K562 (cell line): ENCODE measurements around the gene SLC24A3. TPM values are rescaled to one million over a fixed set of nuclear protein-coding genes. Genes with fewer than 3 reads are reported as not detected.

Experiments
- ATAC-seq: fragments of 200-7000 bp; cut with Tn5 transposase; 3 replicates; pipeline ENCODE4 v1.9.1; 2020; ENCODE audit warnings: moderate library complexity
- BruUV-seq: library from RNA; stranded (reverse); fragments of 400-500 nt; replicated peaks from 2 replicates; lab custom pipeline; 2021; lab: Mats Ljungman, UMichigan
- CTCF ChIA-PET: fragments of 300-600 bp; formaldehyde crosslinking; extraction: SDS; loops from one replicate; lab custom pipeline; 2021; ENCODE audit warnings: low intra/inter-chr PET ratio; lab: Yijun Ruan, JAX
- POLR2A ChIA-PET: fragments of 300-600, 350-650 bp; sonication (Branson Sonifier 250); formaldehyde crosslinking; extraction: SDS; loops from one replicate; lab custom pipeline; 2021; ENCODE audit warnings: antibody characterized with exemption, inconsistent platforms; lab: Yijun Ruan, JAX
- DNase-seq, 4 experiments: peaks; one replicate each; pipeline versions ENCODE4 v3.0.0 to v3.0.0-alpha.2; 2011 to 2018; ENCODE audit warnings: low spot score in 3 of 4, mixed read lengths in 3 of 4; ENCODE audit errors: extremely low read depth in 1 of 4
- FAIRE-seq: peaks from 2 replicates; lab custom pipeline; 2011; peaks lifted over from hg19 to GRCh38; lab: Jason Lieb, UNC
- H2AFZ ChIP-seq: 2 replicates; pipeline ENCODE4 v1.6.0; 2011; ENCODE audit warnings: low read depth, low read length, control low read depth, inconsistent platforms
- H3K27ac ChIP-seq: fragments of 200-600 bp; 3 replicates; pipeline ENCODE4 v1.8.0; 2011; ENCODE audit warnings: low read depth, mild to moderate bottlenecking, control low read depth, inconsistent platforms, low read length, moderate library complexity, mixed read lengths; ENCODE audit errors: extremely low read depth
- H3K27me3 ChIP-seq, 2 experiments: fragments of 300-600 bp in 1 of 2; 2 replicates in 1 of 2; 3 replicates in 1 of 2; pipeline versions ENCODE4 v1.6.0 to v1.8.0; 2011; ENCODE audit warnings: inconsistent platforms in 2 of 2, low read length in 2 of 2, mild to moderate bottlenecking in 1 of 2, mixed read lengths in 1 of 2, moderate library complexity in 1 of 2; ENCODE audit not compliant: control insufficient read depth in 2 of 2, insufficient read depth in 2 of 2
- H3K36me3 ChIP-seq: fragments of 300-600 bp; 3 replicates; pipeline ENCODE4 v1.8.0; 2011; ENCODE audit warnings: mild to moderate bottlenecking, low read length, inconsistent platforms; ENCODE audit not compliant: control insufficient read depth, insufficient read depth
- H3K4me1 ChIP-seq, 2 experiments: fragments of 200-600 bp in 1 of 2; replicated peaks in 1 of 2; 2 replicates in 1 of 2; 3 replicates in 1 of 2; pipeline versions ENCODE4 v1.5.1 to v1.8.0; 2011; ENCODE audit warnings: inconsistent platforms in 2 of 2, low read length in 2 of 2, mild to moderate bottlenecking in 1 of 2, mixed read lengths in 1 of 2, moderate library complexity in 1 of 2; ENCODE audit not compliant: control insufficient read depth in 2 of 2, insufficient read depth in 2 of 2
- H3K4me2 ChIP-seq: 2 replicates; pipeline ENCODE4 v1.6.1; 2011; ENCODE audit warnings: low read length, control low read depth, inconsistent platforms, mixed read lengths; ENCODE audit not compliant: insufficient read depth
- H3K4me3 ChIP-seq: fragments of 200-600 bp; sonication (generic), shearing (Covaris generic); 2 replicates; pipeline ENCODE4 v1.5.1; 2016; ENCODE audit warnings: control low read depth, inconsistent platforms
- H3K79me2 ChIP-seq: fragments of 200-600 bp; 3 replicates; pipeline ENCODE4 v1.8.0; 2011; ENCODE audit warnings: low read length, inconsistent platforms; ENCODE audit not compliant: control insufficient read depth, insufficient read depth
- H3K9ac ChIP-seq, 2 experiments: 2 replicates each; pipeline versions ENCODE4 v1.6.0 to v1.6.1; 2011; ENCODE audit warnings: low read depth in 2 of 2, low read length in 2 of 2, control low read depth in 1 of 2, inconsistent platforms in 1 of 2, mild to moderate bottlenecking in 1 of 2, mixed read lengths in 1 of 2; ENCODE audit not compliant: insufficient read depth in 1 of 2
- H3K9me1 ChIP-seq: one replicate; pipeline ENCODE4 v1.6.0; 2011; ENCODE audit warnings: inconsistent platforms, mild to moderate bottlenecking, low read length, moderate library complexity; ENCODE audit not compliant: control insufficient read depth, insufficient read depth
- H3K9me3 ChIP-seq: replicated peaks from 2 replicates; pipeline ENCODE4 v1.5.1; 2011; ENCODE audit warnings: low read depth, low read length, inconsistent platforms; ENCODE audit not compliant: control insufficient read depth, insufficient read depth
- H4K20me1 ChIP-seq: replicated peaks from 2 replicates; pipeline ENCODE4 v1.6.1; 2011; ENCODE audit warnings: low read length, inconsistent platforms, mixed read lengths; ENCODE audit not compliant: control insufficient read depth, insufficient read depth
- CC2D1A ChIP-seq: fragments of 450-650 bp; IDR thresholded peaks from 2 replicates; pipeline ENCODE4 v1.6.1; 2017; ENCODE audit warnings: mild to moderate bottlenecking
- KLF10 ChIP-seq: fragments of 250-450 bp; sonication (Bioruptor Pico); IDR thresholded peaks from 2 replicates; pipeline ENCODE4 v1.6.1; 2021; ENCODE audit warnings: matching md5 sums
- MBD2 ChIP-seq: sonication (generic); IDR thresholded peaks from 2 replicates; pipeline ENCODE4 v1.6.1; 2016; ENCODE audit warnings: low read depth, borderline replicate concordance
- MEF2A ChIP-seq: IDR thresholded peaks from 2 replicates; pipeline ENCODE4 v1.6.1; 2011; ENCODE audit warnings: low read depth, mild to moderate bottlenecking, low read length, moderate library complexity; ENCODE audit not compliant: control insufficient read depth
- NBN ChIP-seq: fragments of 450-650 bp; IDR thresholded peaks from 2 replicates; pipeline ENCODE4 v1.6.1; 2016; ENCODE audit warnings: low read depth, mild to moderate bottlenecking
- NFYB ChIP-seq: IDR thresholded peaks from 2 replicates; pipeline ENCODE4 v1.6.1; 2011; ENCODE audit warnings: mild to moderate bottlenecking, moderate library complexity; ENCODE audit not compliant: insufficient read length; ENCODE audit errors: extremely low read depth
- POLR2A ChIP-seq: fragments of 450-650 bp; conservative IDR thresholded peaks from 2 replicates; pipeline ENCODE4 v1.6.1; 2016
- SLC30A9 ChIP-seq: fragments of 250-450 bp; sonication (Bioruptor Pico); IDR thresholded peaks from 2 replicates; pipeline ENCODE4 v1.8.0; 2022; ENCODE audit warnings: mild to moderate bottlenecking, moderate library complexity
- SRSF1 ChIP-seq: fragments of 200-400 bp; formaldehyde crosslinking; IDR thresholded peaks from 2 replicates; pipeline ENCODE4 v1.6.1; 2017; ENCODE audit warnings: mild to moderate bottlenecking, low read depth, low read length, moderate library complexity
- TCF3 ChIP-seq: sonication (generic); formaldehyde crosslinking; IDR thresholded peaks from 2 replicates; pipeline ENCODE4 v1.4.0; 2020; ENCODE audit warnings: mild to moderate bottlenecking, missing genetic modification reagents
- TGIF2 ChIP-seq: sonication (generic); formaldehyde crosslinking; IDR thresholded peaks from 2 replicates; pipeline ENCODE4 v1.8.1; 2022; ENCODE audit warnings: mild to moderate bottlenecking, missing genetic modification reagents, moderate library complexity
- ZFP1 ChIP-seq: fragments of 450-650 bp; formaldehyde crosslinking; IDR thresholded peaks from 2 replicates; pipeline ENCODE4 v1.4.0; 2020; ENCODE audit warnings: mild to moderate bottlenecking, mixed read lengths
- ZNF316 ChIP-seq: fragments of 450-650 bp; IDR thresholded peaks from 2 replicates; pipeline ENCODE4 v1.6.1; 2016
- ZNF445 ChIP-seq: fragments of 250-450 bp; sonication (Bioruptor Pico); IDR thresholded peaks from 2 replicates; pipeline ENCODE4 v1.4.0; 2020; ENCODE audit warnings: low read depth, mild to moderate bottlenecking, moderate library complexity
- ZNF584 ChIP-seq: fragments of 200-800 bp; sonication (Bioruptor generic); IDR thresholded peaks from 2 replicates; pipeline ENCODE4 v1.6.1; 2016; ENCODE audit warnings: low read depth, mild to moderate bottlenecking, missing genetic modification characterization, missing compliant biosample characterization
- ZNF76 ChIP-seq: fragments of 250-450 bp; sonication (Bioruptor Pico); IDR thresholded peaks from 2 replicates; pipeline ENCODE4 v1.4.0; 2020; ENCODE audit warnings: mild to moderate bottlenecking, moderate library complexity, borderline replicate concordance
- ZNF830 ChIP-seq: fragments of 250-450 bp; sonication (Bioruptor Pico); IDR thresholded peaks from 2 replicates; pipeline ENCODE4 v1.5.0; 2021; ENCODE audit warnings: mild to moderate bottlenecking
- ZSCAN29 ChIP-seq: fragments of 450-650 bp; IDR thresholded peaks from 2 replicates; pipeline ENCODE4 v1.6.1; 2017
- WGBS: fragments of 100-300 bp; shearing (Covaris generic); methylation state at CpG from one replicate; pipeline ENCODE4 v1.1.6; 2016; ENCODE audit warnings: low coverage, mixed read lengths; ENCODE audit not compliant: insufficient coverage; ENCODE audit errors: missing lambda C conversion rate; 5-methylcytosine and 5-hydroxymethylcytosine counted together
- in situ Hi-C: fragments of 300-500 bp; cut with MboI; formaldehyde crosslinking; loops from 4 replicates; pipeline ENCODE4 v1.15.0; 2018; ENCODE audit warnings: inconsistent platforms, mixed read lengths
- intact Hi-C: fragments of 100-400 bp; cut with micrococcal nuclease; formaldehyde crosslinking; loops from 2 replicates; pipeline ENCODE4 v1.14.2; 2022
- polyA plus RNA-seq, 8 experiments: library from polyadenylated mRNA; depleted of rRNA in 4 of 8; stranded (reverse) in 5 of 8; unstranded in 3 of 8; fragments of >200 nt; fragmentation: Nextera tagmentation in 2 of 8; fragmentation: Illumina TruSeq in 1 of 8; extraction: Ambion mirVana in 2 of 8; extraction: Trizol in 1 of 8; gene quantifications; 2 replicates each; pipeline versions ENCODE4 v1.2.1 to v1.2.3, GENCODE V29; 2011 to 2014; ENCODE audit warnings: inconsistent platforms in 1 of 8, missing spikeins in 1 of 8
- total RNA-seq, 7 experiments: library from RNA; depleted of rRNA in 6 of 7; stranded (reverse); fragments of >200 nt in 6 of 7; fragmentation: Illumina TruSeq in 2 of 7; extraction: Trizol in 2 of 7; gene quantifications; 2 replicates each; pipeline versions ENCODE4 v1.2.1 to v1.2.3, GENCODE V29; 2011 to 2021; ENCODE audit warnings: low replicate concordance in 1 of 7
- TF ChIP-seq, protein P1 (sequence below), 2 experiments: fragments of 450-650 bp; conservative IDR thresholded peaks; 2 replicates each; pipeline ENCODE4 v1.6.1; 2017; ENCODE audit warnings: mild to moderate bottlenecking in 2 of 2, moderate library complexity in 2 of 2
- TF ChIP-seq, protein P2 (sequence below): fragments of 250-450 bp; sonication (Bioruptor Pico); IDR thresholded peaks from 2 replicates; pipeline ENCODE4 v1.4.0; 2020; ENCODE audit warnings: borderline replicate concordance

The SLC24A3 gene
- total and polyA plus RNA-seq, 9 of the 15 experiments (the other 6 are each of a cell fraction or from before 2014, with no cell fraction given) = not detected

- ChIA-PET CTCF (no interaction called here), POLR2A (no interaction called here)
- BruUV-seq = no TSS peak
- no peak overlapping the region for H3K27ac ChIP-seq
- WGBS = 0% methylated on average over 8 of the region's 9 CpGs
- FAIRE-seq (no peak), ATAC-seq (no peak), DNase-seq (no peak)
- no peaks in the 10 kb centered on the region for H3K9me1 ChIP-seq
- no peak overlapping the region for H2AFZ ChIP-seq
- no peaks in the 10 kb centered on the region for H4K20me1 ChIP-seq
- H3K4me2 ChIP-seq = no peak overlapping the region
- no peaks in the 10 kb centered on the region; a peak in 1 of 5 replicates for H3K4me1 ChIP-seq
- H3K4me3 ChIP-seq = no peak overlapping the region
- in situ Hi-C loops = no loop called here
- intact Hi-C loops = no loop called here
- H3K36me3 ChIP-seq = no peaks in the 10 kb centered on the region
- no peaks in the 10 kb centered on the region for H3K9me3 ChIP-seq
- H3K27me3 ChIP-seq = no peaks in the 10 kb centered on the region
- no peak overlapping the region for H3K9ac ChIP-seq
- no peak for TF ChIP-seq TGIF2 (CRISPR knock-in tag)
- no peak for TF ChIP-seq NBN
- TF ChIP-seq ZSCAN29 = no peak
- TF ChIP-seq ZNF584 (CRISPR knock-in tag) = no peak
- TF ChIP-seq CC2D1A = no peak
- TF ChIP-seq MBD2 = no peak
- no peak for TF ChIP-seq SLC30A9
- TF ChIP-seq, protein P1, sequence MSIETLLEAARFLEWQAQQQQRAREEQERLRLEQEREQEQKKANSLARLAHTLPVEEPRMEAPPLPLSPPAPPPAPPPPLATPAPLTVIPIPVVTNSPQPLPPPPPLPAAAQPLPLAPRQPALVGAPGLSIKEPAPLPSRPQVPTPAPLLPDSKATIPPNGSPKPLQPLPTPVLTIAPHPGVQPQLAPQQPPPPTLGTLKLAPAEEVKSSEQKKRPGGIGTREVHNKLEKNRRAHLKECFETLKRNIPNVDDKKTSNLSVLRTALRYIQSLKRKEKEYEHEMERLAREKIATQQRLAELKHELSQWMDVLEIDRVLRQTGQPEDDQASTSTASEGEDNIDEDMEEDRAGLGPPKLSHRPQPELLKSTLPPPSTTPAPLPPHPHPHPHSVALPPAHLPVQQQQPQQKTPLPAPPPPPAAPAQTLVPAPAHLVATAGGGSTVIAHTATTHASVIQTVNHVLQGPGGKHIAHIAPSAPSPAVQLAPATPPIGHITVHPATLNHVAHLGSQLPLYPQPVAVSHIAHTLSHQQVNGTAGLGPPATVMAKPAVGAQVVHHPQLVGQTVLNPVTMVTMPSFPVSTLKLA (conservative IDR thresholded peaks at IDR 0.05) = no peak
- no peak for TF ChIP-seq MEF2A
- TF ChIP-seq KLF10 = no peak
- TF ChIP-seq ZNF830 = no peak
- TF ChIP-seq ZNF76 = no peak
- TF ChIP-seq NFYB = no peak
- TF ChIP-seq TCF3 (CRISPR knock-in tag) = no peak
- TF ChIP-seq SRSF1 = no peak
- no peak for TF ChIP-seq ZNF445
- TF ChIP-seq ZNF316 = no peak
- TF ChIP-seq ZFP1 (CRISPR knock-in tag) = no peak
- TF ChIP-seq, protein P2, sequence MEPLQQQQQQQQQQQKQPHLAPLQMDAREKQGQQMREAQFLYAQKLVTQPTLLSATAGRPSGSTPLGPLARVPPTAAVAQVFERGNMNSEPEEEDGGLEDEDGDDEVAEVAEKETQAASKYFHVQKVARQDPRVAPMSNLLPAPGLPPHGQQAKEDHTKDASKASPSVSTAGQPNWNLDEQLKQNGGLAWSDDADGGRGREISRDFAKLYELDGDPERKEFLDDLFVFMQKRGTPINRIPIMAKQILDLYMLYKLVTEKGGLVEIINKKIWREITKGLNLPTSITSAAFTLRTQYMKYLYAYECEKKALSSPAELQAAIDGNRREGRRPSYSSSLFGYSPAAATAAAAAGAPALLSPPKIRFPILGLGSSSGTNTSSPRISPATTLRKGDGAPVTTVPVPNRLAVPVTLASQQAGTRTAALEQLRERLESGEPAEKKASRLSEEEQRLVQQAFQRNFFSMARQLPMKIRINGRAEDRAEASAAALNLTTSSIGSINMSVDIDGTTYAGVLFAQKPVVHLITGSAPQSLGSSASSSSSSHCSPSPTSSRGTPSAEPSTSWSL (CRISPR knock-in tag) = no peak
- no peak for TF ChIP-seq POLR2A
- H3K79me2 ChIP-seq = no peaks in the 10 kb centered on the region
These were observed 431.6 kb downstream of the SLC24A3 start for GRCh38 chr20:19644085-19644484.
